ENCODE data around the gene FANCC.
A peak's percentile ranks its signal among the peaks of the same experiment; 100 is the strongest.

The FANCC gene

GRCh38 chr9:95264954-95265615, 52.4 kb downstream of the FANCC start:
- TF ChIP-seq CTCF (conservative IDR thresholded peaks at IDR 0.05; ENCODE audit: low read depth, low read length), result peak; percentile 51
- H3K4me3 ChIP-seq (ENCODE audit: low read length), result no peak overlapping the region
- no peak for DNase-seq (ENCODE audit: low read depth)

- no peak for DNase-seq (ENCODE audit: low read depth)
- no peak overlapping the region for H3K4me3 ChIP-seq (ENCODE audit: low read length)
- TF ChIP-seq CTCF (conservative IDR thresholded peaks at IDR 0.05; ENCODE audit: low read depth, low read length), result no peak
Measured at GRCh38 chr9:95261890-95262289, 55.6 kb downstream of the FANCC start.

- DNase-seq (ENCODE audit: low read depth), result no peak
- no peak overlapping the region for H3K4me3 ChIP-seq (ENCODE audit: low read length)
- no peak for TF ChIP-seq CTCF (conservative IDR thresholded peaks at IDR 0.05; ENCODE audit: low read depth, low read length)
Measured at GRCh38 chr9:95250462-95251221, 66.9 kb downstream of the FANCC start.

- no peak for TF ChIP-seq CTCF (conservative IDR thresholded peaks at IDR 0.05; ENCODE audit: low read depth, low read length)
- no peak overlapping the region for H3K4me3 ChIP-seq (ENCODE audit: low read length)
- DNase-seq (ENCODE audit: low read depth), result no peak
Measured at GRCh38 chr9:95249986-95250385, 67.5 kb downstream of the FANCC start.

GRCh38 chr9:95246547-95246946, 71.0 kb downstream of the FANCC start:
- no peak for TF ChIP-seq CTCF (conservative IDR thresholded peaks at IDR 0.05; ENCODE audit: low read depth, low read length)
- no peak overlapping the region for H3K4me3 ChIP-seq (ENCODE audit: low read length)
- no peak for DNase-seq (ENCODE audit: low read depth)

- H3K4me3 ChIP-seq (ENCODE audit: low read length), result no peak overlapping the region
- no peak for TF ChIP-seq CTCF (conservative IDR thresholded peaks at IDR 0.05; ENCODE audit: low read depth, low read length)
- DNase-seq (ENCODE audit: low read depth), result no peak
Measured at GRCh38 chr9:95242613-95243012, 74.9 kb downstream of the FANCC start.

- H3K4me3 ChIP-seq (ENCODE audit: low read length), result no peak overlapping the region
- no peak for TF ChIP-seq CTCF (conservative IDR thresholded peaks at IDR 0.05; ENCODE audit: low read depth, low read length)
- peak; percentile 14 for DNase-seq (ENCODE audit: low read depth)
Measured at GRCh38 chr9:95239071-95239470, 78.4 kb downstream of the FANCC start.

Measured in retinal pigment epithelial cell (primary cell).